Activated CD4-positive, alpha-beta T cell treated with anti-CD3 and anti-CD28 coated beads for 24 hours (primary cell): ENCODE data around the gene SGK2.

ENCODE experiments used
- DNase-seq, 2 donors: peaks; one replicate each; pipeline ENCODE4 v3.0.0-alpha.2; 2020; ENCODE audit warnings: low read depth in 2 of 2

SGK2 gene

GRCh38 chr20:43536041-43536816 is 22.6 kb upstream of the SGK2 start:
- no peak for DNase-seq

DNA sequence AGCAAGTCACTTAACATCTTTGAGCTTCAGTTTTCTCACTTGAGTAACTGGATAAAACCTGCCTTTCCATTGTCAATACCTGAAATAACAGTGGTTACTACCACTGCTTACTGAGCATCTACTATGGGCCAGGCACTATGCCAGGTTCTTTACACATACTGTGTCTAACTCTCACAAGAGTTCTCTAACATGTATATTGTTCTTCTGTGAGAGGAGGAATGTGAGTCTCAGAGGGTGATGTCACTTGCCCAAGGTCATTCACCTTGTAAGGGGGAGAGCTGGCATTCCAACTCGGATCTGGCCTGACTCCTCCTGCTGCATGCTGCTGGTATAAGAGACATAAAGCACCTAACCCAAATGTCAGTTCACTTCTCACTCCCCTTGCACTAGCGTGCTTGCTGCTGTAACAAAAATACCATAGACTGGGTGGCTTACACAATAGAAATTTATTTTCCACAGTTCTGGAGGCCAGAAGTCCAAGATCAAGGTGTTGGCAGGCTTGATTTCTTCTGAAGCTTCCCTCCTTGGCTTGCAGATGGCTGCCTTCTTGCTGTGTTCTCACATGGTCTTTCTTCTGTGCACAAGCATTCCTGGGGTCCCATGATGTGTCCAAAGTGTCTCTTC is 21.9 kb upstream of the SGK2 start:
- DNase-seq, result no peak

- peak; percentile 25 to 44 for DNase-seq
These were observed 20.6 kb upstream of the SGK2 start for GRCh38 chr20:43537921-43538877.

DNA sequence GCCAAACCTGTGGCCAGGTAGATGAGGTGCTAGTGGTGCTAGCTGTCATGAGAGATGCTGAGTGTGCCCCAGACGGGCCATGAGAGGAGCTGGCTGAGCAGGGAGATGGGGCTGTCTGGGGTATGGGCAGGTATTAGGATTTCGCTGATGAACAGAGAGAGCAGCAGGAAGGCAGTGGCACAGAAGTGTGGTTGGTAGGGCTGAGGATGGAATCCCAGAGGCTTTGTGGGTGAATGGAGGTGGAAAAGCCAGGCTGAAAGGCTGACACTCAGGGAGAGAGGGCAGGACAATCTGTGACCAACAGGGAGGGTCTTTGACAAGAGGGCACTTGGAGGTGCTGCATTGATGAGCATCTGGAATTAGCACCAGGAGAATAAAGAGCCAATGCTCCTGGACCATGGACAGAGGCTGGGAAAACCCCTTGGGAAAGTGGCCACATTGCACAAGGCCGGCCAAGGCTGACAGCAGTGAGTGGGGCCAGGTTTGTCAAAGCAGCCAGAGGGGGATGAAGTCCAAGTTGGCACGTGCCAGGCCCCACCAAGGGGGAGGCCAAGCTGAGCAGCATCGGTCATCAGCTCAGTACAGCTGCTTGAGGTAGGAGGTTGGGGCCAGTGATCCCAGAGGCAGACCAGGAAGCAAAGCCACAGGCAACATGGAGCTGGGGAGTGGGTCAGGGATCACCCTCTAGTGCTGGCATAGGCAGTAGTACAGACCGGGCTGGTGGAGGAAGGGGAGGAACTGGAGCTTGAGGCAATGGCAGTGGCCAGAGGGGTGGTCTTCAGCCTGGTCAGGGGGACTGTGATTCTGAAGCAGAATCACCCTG is 19.7 kb upstream of the SGK2 start:
- DNase-seq, result no peak

GRCh38 chr20:43539975-43540672 is 18.7 kb upstream of the SGK2 start:
- no peak for DNase-seq

GRCh38 chr20:43540673-43541060 is 18.2 kb upstream of the SGK2 start:
- DNase-seq, result no peak

- no peak for DNase-seq
These were observed 17.6 kb upstream of the SGK2 start for GRCh38 chr20:43541214-43541613.

GRCh38 chr20:43542161-43542560 is 16.7 kb upstream of the SGK2 start:
- DNase-seq, result no peak

GRCh38 chr20:43542674-43543073 is 16.2 kb upstream of the SGK2 start:
- no peak for DNase-seq

GRCh38 chr20:43543138-43543537 is 15.7 kb upstream of the SGK2 start:
- no peak for DNase-seq

GRCh38 chr20:43544501-43544900 is 14.3 kb upstream of the SGK2 start:
- no peak for DNase-seq

DNA sequence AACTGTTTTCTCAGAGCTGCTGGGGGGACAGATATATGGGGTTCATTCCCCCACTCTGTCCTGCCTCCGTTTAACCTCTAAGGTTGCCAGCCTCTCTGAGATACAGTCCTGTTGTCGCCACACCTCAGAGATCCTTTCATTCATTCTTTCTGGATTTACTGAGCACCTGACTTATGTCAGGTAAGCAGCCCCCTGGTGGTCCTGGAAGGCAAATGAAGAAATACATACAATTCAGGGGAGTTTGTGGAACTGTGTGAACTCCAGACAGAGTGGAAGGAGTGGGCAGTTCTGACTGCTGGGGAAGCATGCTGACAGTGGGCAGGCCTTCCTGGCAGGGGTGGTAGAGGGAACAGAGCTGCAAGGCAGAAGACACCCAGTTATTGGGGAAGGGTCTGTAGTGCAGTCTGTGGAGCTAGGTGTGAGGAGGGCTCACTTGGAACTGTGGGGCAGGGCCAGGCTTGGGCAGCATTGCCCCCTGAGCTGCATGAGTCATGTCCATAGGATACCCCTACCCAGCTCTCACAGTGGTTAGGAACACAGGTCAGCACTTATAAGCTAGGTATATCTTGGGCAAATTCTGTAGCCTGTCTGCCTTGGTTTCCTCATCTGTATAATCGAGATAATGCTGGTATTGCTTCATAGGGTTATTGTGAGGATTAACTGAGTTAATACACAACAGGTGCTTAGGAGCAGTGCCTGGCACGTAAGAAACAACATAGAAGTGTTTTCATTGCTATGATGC is 12.8 kb upstream of the SGK2 start:
- DNase-seq, result no peak

GRCh38 chr20:43548273-43548880 is 10.4 kb upstream of the SGK2 start:
- no peak for DNase-seq

GRCh38 chr20:43549416-43550065 is 9.3 kb upstream of the SGK2 start:
- no peak for DNase-seq

- DNase-seq, result no peak
These were observed 8.4 kb upstream of the SGK2 start for GRCh38 chr20:43550456-43550855.

- no peak for DNase-seq
These were observed 4.5 kb upstream of the SGK2 start for GRCh38 chr20:43554369-43554768.

DNA sequence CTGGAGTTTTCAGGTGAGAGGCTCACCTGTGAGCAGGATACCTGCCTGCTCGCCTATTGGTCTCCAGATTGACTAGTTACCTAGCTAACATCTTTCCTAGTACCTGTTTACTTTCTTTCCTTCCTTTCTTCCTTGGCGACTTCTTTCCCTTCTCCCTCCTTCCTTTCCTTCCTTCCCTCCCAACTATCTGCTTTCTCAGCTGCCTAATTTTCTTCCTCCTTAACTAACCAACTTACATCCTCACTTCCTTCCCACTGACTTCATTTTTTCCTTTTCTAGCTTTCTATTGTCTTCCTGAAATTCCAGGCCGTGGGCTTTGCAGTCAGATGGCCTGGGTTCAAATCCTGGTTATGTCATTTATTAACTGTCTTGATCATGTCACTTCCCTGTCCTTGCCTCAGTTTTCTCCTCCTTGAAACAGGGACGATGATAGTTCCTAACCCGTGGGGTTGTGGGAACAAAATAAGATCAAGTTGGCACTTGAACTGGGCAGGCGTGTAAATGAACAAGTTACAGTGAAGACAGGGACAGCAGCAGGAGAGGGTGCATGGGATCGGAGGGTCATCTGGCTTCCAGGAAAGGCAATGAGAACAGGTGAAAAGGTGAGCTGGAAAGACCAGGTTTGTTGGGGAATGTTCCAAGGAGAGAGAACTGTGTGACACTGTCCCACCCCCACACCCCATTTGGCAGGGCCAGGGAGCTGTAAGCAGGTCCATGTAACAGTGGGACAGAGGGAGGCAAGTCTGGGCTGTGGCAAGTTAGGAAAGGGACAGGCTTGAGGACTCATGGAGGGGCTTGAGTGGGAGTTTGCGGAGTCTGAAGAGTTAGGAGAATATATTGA is 540 bp downstream of the SGK2 start:
- DNase-seq, result no peak

DNA sequence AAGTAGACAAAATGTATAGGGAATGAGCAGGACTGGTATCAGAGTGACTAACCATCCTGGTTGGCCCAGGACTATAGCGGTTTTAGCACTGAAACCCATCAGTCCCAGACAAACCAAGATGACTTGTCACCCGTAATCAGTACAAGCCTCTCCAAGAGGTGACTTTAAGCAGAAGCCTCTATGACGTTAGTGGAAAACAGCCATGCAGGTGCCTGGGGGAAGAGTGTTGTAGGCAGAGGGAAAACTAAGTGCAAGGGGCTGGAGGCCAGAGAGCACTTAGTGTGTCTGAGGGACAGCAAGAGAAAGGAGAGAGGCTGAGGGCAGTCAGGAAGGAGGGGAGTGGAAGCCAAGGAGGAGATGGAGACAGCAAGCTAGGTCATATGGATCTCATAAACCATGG is 2.1 kb downstream of the SGK2 start:
- no peak for DNase-seq
